PFSK-1 (cell line): Measurements from ENCODE around the gene TSGA10IP.

ENCODE experiments used
- FOXP2 ChIP-seq: optimal IDR thresholded peaks from 2 replicates; pipeline ENCODE3; 2011; ENCODE audit warnings: borderline replicate concordance, control low read depth, inconsistent platforms; ENCODE audit not compliant: insufficient read depth; ENCODE audit errors: extremely low read length, extremely low read depth
- POLR2AphosphoS5 ChIP-seq: IDR thresholded peaks from 2 replicates; pipeline ENCODE4 v1.6.1; 2012; ENCODE audit warnings: low read depth, mild to moderate bottlenecking, control low read depth, low read length, moderate library complexity
- REST ChIP-seq, 2 experiments: IDR thresholded peaks; 2 replicates each; pipeline versions ENCODE4 v1.6.1 to v1.8.0; 2011 to 2012; ENCODE audit warnings: low read depth in 2 of 2, low read length in 2 of 2, control low read depth in 1 of 2, inconsistent platforms in 1 of 2, mild to moderate bottlenecking in 1 of 2, moderate library complexity in 1 of 2; ENCODE audit not compliant: insufficient read depth in 1 of 2
- SIN3A ChIP-seq: IDR thresholded peaks from 2 replicates; pipeline ENCODE4 v1.6.1; 2012; ENCODE audit warnings: mild to moderate bottlenecking, low read length, moderate library complexity, borderline replicate concordance; ENCODE audit not compliant: insufficient read depth
- TAF1 ChIP-seq: IDR thresholded peaks from 2 replicates; pipeline ENCODE4 v1.6.1; 2012; ENCODE audit warnings: low read length, control low read depth, borderline replicate concordance; ENCODE audit not compliant: insufficient read depth

Gene TSGA10IP

GRCh38 chr11:65981972-65982823, 36.9 kb downstream of the TSGA10IP start:
- TF ChIP-seq SIN3A: no peak
- TF ChIP-seq TAF1: no peak
- TF ChIP-seq REST (IDR thresholded peaks at IDR 0.05; ENCODE audit: insufficient read depth in 1 of 2, low read depth in 2 of 2, low read length in 2 of 2): no peak
- no peak for TF ChIP-seq POLR2AphosphoS5
- TF ChIP-seq FOXP2: no peak

GRCh38 chr11:65982824-65983588, 37.7 kb downstream of the TSGA10IP start:
- TF ChIP-seq FOXP2 (no peak), SIN3A (no peak), TAF1 (no peak), REST (IDR thresholded peaks at IDR 0.05; ENCODE audit: insufficient read depth in 1 of 2, low read depth in 2 of 2, low read length in 2 of 2) (no peak), POLR2AphosphoS5 (no peak)

GRCh38 chr11:65983589-65983987, 38.3 kb downstream of the TSGA10IP start:
- TF ChIP-seq SIN3A (no peak), REST (IDR thresholded peaks at IDR 0.05; ENCODE audit: insufficient read depth in 1 of 2, low read depth in 2 of 2, low read length in 2 of 2) (no peak), FOXP2 (no peak), TAF1 (no peak), POLR2AphosphoS5 (no peak)

- TF ChIP-seq POLR2AphosphoS5 (no peak), TAF1 (no peak), FOXP2 (no peak), SIN3A (no peak), REST (IDR thresholded peaks at IDR 0.05; ENCODE audit: insufficient read depth in 1 of 2, low read depth in 2 of 2, low read length in 2 of 2) (no peak)
Measured at GRCh38 chr11:65987336-65987735, 42.1 kb downstream of the TSGA10IP start.
